Left hindlimb (tissue), 1 donor: ENCODE results near the gene RAD51B.

ENCODE experiments used
- DNase-seq: peaks from one replicate; pipeline ENCODE4 v3.0.0-alpha.2; 2018

The RAD51B gene

GRCh38 chr14:68458840-68459469 is 639.4 kb downstream of the RAD51B start:
- peak; percentile 64 for DNase-seq

DNA sequence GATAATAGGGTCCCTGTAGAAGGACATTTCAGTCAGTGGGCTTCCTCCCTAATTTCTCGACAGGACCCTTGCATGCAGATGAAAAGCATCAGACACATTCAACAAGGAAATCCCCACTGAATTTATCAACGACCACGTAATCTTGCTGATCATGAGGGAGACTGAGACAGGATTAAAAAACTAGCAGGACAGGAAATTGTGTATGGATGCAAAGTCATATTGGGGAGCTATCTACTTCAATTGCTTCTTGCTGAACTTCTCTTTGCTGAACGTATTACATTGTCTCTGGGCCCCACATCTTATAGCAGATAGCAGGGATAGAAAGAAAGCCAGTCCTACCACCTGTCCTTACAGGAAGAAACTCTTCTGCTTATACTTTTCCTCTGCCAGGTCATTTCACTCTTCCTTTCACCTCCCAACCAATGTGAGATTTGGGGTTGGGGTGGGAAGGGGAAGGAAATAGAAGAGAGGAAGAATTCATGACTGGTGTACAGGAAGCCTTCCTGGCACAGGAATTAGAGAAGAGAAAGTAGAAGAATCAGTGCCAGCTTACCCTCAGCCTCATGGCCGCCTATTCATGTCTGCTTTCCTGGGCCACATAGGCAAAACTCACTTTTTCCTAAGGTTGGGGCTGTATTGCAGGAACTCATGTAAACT is 640.0 kb downstream of the RAD51B start:
- DNase-seq: no peak

DNA sequence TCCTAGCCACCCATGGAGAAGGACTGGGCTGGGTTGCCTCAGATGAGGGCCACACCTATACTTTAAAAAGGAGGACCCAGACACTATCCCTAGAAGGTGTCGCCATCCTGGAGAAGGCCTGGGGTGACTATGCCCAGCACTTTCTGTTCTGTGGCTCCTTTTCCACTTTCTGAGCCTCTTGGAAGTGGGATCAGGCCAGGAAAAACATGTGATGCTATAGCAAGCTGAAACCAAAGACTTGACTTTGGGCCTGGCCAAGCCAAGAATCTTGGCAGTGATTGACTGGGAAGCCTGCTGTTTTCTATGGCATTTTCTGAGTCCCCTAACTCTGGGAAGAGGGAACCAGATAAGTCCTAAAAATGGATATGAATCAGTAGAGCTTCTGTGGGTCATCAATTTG is 641.0 kb downstream of the RAD51B start:
- DNase-seq: peak; percentile 79

DNA sequence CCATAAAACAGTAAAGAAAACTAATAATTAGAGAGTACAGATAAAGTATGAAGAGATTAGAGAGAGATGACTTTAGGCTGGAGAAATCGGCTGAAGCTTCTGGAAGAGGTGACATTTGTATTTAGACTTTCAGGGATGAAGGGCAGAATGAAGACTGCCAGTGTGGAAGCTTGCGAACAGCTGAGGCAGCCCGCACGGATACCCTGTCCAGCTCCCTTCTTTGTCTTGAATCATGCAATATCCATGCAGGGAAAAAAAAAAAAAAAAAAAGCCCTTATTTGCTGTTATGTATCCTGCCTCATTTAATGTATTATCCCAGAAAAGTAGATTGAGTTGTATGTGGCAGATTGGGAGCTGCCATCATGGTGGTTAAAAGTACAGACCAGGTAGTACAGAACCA is 641.5 kb downstream of the RAD51B start:
- DNase-seq: no peak

GRCh38 chr14:68462683-68463082 is 643.1 kb downstream of the RAD51B start:
- no peak for DNase-seq

GRCh38 chr14:68463299-68463698 is 643.7 kb downstream of the RAD51B start:
- no peak for DNase-seq

GRCh38 chr14:68463705-68464374 is 644.3 kb downstream of the RAD51B start:
- DNase-seq: no peak

- no peak for DNase-seq
These were observed 645.1 kb downstream of the RAD51B start for GRCh38 chr14:68464711-68465110.

DNA sequence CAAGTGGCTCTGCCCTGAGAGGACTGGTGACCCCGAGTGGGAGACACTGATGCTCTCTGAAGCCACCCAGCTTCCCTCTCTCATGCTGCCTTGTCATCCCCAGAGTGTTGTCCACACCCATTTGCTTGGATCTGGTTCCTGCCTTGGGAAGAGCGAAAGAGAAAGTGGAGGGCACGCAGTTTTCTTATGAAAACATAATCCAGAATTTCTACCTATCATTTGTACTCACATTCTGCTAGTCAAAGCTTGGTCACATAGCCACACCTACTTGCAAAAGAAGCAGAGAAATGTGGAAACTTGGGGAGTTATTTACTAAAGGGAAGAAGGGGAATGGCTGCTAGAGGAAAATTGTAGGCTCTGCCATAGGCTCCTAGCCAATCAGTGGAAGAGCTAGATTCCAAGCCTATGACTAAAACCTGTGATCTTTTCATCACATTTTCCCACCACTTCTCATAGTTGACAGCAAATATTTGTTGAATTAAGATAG is 647.0 kb downstream of the RAD51B start:
- no peak for DNase-seq

DNA sequence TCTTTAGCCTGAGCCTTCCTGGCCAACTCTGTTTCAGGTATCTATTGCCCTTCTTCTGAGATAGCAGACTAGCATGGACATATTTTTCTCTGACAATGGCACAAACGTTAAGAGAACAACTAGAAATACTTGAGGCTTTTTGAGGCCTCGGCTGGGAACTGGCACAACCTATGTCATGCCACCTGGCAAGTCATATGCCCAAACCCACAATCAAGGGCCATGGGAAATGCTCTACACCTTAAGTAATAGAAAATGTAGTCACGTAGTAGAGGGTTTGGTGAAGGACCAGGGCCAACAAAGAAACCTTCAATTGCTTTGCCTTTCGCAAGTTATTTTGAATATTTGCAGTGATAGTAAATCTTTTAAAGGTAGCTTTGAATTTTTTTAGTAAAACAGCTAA is 647.8 kb downstream of the RAD51B start:
- DNase-seq: no peak

DNA sequence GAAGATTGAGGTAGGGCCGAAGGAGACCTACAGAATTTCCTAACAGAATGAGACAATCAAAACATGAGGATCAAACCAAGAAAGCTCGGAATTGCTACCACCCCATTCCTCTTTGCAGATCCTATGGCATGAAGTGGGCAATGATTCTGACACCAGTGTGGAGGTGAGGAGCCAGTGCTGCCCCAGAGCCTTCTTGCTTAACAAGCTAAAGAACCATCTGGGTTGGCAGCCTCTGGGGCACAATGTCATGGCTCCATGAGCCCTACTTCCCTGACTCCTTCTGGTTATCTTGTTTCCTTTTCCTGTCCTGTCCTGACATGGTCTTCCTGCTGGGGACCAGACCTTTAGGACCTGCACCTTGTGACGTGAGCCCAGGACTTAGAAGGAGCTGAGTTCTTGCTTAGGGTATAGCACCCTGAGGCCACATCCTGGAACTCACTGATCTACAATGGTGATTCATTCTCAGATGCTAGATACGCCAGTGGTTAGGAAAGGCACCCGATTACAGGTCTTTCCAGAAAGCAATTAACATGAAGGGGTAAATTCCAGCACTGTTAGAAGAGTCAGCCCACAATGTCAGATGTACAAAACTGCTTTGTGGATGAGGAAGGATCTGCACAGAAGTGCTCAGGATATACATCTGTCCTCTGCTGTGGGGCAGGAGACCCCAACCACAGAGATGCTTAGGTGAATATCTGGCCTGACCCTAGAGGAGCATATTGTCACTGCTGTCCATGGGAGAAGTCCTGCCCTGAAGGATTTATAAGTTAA is 649.0 kb downstream of the RAD51B start:
- no peak for DNase-seq

DNA sequence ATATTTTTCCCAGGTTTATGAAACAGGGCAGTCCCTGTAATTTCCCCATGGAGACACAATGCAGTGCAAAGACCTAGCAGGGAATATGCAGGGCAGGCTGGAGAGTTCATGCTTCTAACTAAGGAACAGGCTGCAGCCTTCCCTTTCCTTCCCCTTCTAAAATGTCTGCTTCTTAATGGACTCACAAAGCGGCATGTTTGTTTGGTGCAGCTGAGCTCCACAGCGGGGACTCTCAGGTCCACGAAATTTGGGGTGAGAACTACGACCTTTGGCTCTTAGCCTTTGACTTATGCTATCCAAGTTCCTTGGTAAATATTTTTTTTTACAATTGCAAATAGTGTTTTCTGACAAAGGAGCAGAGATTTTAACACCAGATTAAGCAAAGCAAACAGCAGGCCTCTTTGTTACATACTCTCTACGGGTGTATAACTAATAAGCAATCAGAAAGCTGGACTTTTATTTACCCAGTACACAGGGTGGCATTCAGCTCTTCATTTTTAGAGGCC is 649.7 kb downstream of the RAD51B start:
- DNase-seq: no peak

GRCh38 chr14:68470361-68470760 is 650.8 kb downstream of the RAD51B start:
- DNase-seq: no peak

GRCh38 chr14:68471029-68471963 is 651.7 kb downstream of the RAD51B start:
- DNase-seq: no peak

- DNase-seq: no peak
These were observed 652.5 kb downstream of the RAD51B start for GRCh38 chr14:68471964-68472508.

GRCh38 chr14:68473069-68473468 is 653.5 kb downstream of the RAD51B start:
- no peak for DNase-seq

DNA sequence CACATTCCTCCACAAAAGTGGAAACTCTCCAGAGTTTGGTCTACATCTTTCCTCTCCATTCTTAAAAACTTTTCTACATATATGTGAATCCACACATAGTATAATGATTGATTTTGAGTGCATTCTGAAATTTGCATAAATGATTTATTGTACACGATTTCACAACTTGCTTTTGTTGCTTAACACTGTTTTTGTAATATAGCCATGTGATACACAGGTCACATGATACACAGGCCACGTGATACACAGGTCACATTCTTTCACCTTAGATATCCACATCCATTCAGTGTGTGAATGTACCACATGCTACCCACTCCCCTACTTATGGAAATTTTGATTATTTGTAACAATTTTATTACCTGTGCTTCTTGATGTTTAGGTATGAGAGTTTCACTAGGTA is 654.2 kb downstream of the RAD51B start:
- no peak for DNase-seq

DNA sequence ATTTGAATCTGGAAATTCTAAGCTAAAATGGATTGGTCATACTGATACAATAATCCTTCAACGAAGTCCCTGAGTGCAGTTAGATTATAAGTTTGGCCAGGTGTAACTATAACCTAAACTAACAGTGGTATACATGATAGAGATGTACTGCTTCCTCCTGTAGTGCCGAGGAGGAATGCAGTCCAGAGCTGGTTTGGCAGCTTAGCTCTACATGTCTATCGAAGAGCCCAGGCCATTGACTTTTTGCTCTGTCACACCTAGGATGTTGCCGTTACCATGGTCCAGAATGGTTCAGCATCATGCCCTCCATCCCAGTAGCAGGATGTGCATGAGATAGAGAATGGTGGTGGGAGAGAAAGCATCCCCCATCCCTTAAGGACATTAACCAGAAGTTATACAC is 655.2 kb downstream of the RAD51B start:
- no peak for DNase-seq

DNA sequence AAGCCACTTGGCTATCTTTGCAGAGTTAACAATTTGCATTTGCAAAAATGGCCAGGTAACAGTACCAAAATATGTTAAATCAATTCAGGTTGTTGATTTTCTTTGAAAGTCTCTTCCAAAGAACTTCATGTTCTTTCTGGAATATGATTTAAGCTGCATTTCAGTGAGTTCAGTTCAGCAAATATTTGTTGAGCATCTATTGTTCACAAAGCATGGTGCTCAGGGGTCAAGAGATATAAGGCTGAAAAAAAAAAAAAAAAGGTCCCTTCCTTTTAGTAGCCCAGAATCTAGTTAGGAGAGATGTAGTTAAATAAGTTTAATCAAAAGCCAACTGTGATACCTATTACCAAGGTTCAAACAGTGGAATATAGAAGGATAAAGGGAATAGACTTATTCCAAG is 656.2 kb downstream of the RAD51B start:
- no peak for DNase-seq

DNA sequence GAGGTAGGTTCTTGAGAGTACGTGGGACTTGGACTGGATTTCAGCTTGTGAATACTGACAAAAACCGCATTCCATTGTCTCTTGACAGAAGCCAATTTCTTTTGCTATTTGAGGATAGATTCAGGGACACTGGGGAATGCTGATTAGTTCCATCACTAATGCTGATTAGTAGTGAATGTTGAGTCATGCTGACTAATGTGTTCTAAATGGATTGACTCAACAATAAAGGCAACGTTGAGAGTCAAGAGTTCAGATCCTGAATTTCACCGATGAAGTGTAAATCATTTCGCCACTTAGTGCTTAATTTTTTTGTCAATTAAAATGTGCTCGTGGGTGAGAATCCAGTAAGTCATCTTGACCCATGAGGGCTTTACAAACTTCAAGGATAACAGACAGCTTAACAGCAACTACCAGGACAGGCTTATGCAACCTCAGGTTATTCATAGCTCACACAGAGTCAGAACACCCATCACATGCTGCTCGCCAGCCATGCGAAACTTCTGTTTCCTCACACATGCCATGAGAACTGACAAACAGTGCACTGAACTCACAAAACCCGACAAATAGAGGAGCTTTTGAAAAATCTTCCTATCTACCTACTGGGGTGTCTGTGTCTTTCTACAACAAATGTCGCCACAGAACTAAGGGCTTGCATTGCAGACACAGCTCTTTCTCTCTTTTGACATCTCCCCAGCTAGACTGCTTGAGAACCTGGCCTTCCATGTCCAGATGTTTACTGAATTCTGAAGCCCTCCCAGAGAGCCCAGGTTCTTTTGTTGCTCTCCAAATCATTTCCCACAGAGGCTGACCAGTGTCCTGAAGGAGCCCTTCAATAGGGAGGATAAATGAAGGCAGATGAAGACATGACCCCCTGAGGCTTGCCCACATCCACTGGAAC is 656.9 kb downstream of the RAD51B start:
- no peak for DNase-seq

GRCh38 chr14:68477110-68477455 is 657.5 kb downstream of the RAD51B start:
- no peak for DNase-seq
